Cardiac fibroblast (primary cell): ENCODE measurements around the gene DDX5.
A peak's percentile ranks its signal among the peaks of the same experiment; 100 is the strongest.

Experiments
- DNase-seq, 2 donors: peaks; one replicate each; pipeline versions ENCODE4 v3.0.0 to v3.0.0-alpha.2; 2010; ENCODE audit warnings: low read depth in 2 of 2
- H3K4me3 ChIP-seq, 2 donors: replicated peaks in 1 of 2; 1 replicate in 1 of 2; 2 replicates in 1 of 2; pipeline ENCODE4 v1.5.1; 2011; ENCODE audit warnings: low read depth in 2 of 2, low read length in 2 of 2, mild to moderate bottlenecking in 2 of 2, moderate library complexity in 1 of 2
- TF ChIP-seq, protein P1 (sequence below): IDR thresholded peaks from one replicate; pipeline ENCODE4 v1.5.1; 2011; ENCODE audit warnings: low read depth, mild to moderate bottlenecking, low read length, inconsistent platforms

The DDX5 gene

DNA sequence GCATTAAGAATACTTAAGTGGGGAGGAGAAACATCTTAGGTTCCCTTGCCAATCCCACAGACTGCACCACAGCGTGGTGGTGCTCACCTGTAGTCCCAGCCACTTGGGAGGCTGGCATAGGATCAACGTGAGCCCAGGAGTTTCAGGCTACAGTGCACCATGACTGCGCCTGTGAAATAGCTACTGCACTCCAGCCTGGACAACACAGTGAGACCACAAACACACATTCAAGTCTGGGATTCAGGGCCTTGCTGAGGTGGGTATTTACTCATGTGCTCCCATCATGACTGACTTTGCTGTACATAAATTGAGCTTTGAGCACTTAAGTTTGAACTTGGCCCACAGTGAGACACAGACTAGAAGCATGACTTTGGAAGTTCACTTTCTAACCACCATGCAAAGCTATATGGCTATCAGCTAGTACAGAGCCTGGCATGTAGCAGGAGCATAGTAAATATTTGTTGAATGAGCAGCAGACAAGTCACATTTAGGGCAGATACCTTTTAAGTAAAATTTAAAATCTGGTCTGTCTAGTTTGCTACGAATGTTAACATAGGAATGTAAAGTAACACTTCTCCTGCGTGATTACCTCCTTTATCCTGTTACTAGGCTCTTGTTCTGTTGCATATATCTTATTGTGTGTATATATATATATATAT is 34.2 kb upstream of the DDX5 start:
- H3K4me3 ChIP-seq: no peak overlapping the region
- TF ChIP-seq, protein P1, sequence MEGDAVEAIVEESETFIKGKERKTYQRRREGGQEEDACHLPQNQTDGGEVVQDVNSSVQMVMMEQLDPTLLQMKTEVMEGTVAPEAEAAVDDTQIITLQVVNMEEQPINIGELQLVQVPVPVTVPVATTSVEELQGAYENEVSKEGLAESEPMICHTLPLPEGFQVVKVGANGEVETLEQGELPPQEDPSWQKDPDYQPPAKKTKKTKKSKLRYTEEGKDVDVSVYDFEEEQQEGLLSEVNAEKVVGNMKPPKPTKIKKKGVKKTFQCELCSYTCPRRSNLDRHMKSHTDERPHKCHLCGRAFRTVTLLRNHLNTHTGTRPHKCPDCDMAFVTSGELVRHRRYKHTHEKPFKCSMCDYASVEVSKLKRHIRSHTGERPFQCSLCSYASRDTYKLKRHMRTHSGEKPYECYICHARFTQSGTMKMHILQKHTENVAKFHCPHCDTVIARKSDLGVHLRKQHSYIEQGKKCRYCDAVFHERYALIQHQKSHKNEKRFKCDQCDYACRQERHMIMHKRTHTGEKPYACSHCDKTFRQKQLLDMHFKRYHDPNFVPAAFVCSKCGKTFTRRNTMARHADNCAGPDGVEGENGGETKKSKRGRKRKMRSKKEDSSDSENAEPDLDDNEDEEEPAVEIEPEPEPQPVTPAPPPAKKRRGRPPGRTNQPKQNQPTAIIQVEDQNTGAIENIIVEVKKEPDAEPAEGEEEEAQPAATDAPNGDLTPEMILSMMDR: no peak
- DNase-seq: no peak

DNA sequence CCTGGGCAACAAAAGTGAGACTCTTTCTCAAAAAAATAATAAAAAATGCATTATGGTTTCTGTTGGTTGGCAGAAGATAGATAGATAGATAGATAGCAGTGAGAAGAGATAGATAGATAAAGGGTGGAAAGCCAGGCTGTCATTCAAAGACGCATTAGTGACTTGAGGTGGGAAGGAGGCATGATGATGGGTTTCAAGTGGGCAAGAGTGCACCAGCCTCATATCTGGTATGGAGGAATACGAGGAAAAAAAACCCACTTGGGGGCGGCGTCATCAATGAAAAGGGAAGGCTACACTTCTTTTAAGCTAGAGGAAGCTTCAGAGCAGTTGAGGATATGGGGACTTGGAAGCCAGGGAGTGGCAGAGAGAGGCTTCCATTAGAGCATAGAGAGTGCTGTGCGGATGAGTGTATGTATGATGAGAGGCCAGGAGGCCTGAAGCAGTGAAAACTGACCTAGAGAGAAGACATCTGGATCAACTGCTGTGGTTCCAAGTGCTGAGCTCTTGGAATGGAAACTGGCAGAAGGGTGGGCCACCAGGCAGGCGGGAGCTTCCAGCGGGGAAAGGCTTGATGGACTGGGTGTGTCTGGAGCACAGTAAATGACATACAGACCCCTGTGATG is 32.5 kb upstream of the DDX5 start:
- H3K4me3 ChIP-seq: no peak overlapping the region
- TF ChIP-seq, protein P1: no peak
- DNase-seq: no peak

DNA sequence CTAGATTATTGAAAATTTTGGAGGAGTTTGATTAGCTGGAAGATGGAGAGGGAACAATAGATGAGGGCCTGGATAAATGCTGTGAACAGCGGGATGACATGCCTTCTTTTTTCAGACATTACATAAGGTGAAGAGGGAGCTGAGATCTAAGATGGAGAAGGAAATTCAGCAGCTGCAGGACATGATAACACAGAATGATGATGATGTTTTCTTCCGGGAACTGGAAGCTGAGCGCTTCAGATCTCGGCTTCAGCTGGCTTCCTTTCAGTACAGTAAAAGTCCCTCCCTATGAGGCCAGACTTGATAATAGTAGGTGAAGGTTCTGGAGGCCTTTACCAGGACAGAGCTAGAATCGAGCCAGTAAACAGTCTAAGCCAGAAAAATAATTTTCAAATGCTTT is 31.4 kb upstream of the DDX5 start:
- DNase-seq: peak in 1 of 2 donors; percentile 16
- no peak overlapping the region for H3K4me3 ChIP-seq
- TF ChIP-seq, protein P1: no peak

DNA sequence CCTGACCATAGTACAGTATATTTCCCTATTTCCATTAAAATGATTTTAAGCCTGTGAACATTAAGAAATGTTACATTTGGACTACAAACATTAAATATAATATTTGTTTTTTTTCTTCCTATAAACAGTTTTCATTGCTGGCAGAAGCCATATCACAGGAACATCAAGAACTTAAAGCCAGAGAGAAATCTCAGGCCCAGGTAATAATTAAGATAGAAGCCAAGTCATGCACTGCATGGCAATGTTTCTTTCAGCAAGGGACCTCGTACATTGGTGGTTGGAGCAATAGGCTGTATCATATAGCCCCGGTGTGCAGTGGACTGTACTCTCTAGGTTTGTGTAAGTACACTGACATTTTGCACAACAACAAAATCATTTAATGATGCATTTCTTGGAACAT is 30.8 kb upstream of the DDX5 start:
- DNase-seq: no peak
- TF ChIP-seq, protein P1: no peak

DNA sequence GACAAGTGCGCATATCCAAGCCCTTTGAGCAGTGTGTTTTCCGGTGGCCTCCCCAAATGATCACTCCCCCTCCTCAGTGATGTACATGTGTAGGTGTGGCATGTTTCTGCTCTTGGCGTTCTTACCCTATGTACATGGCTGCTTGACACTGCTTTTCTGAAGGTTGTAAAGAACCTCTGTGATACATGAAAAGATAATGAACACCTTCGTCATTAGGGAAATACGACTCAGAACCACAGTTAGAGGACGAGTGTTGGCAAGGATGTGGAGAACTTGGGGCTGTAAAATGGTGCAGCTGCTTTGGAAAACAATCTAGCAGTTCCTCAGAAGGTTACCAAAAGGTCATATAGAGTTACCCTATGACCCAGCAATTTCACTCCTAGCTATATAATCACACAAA is 29.3 kb upstream of the DDX5 start:
- no peak overlapping the region for H3K4me3 ChIP-seq
- DNase-seq: no peak
- TF ChIP-seq, protein P1: no peak

More for the DNA sequence above, 30.8 kb upstream of the DDX5 start:
- no peak overlapping the region for H3K4me3 ChIP-seq

DNA sequence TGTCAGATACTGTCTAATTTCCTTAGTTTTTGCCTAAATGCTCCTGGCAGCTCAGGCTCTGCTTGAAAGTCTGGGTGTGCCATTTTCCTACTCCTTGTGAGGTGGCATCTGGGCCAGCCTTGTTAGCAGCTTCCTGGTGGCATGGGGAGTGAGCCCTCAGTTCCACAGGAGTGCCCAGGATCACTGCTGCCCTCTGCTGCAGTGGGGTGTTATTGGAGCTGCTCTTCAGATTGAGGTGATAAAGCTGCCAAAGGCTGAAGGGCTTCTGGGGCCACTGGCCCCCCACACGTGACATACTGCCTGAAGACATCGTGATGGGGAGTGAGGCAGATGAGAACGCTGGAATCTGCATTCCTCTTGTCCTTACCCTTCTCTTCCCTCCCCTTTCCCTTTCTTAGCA is 28.1 kb upstream of the DDX5 start:
- TF ChIP-seq, protein P1: peak; percentile 23
- no peak overlapping the region for H3K4me3 ChIP-seq
- DNase-seq: no peak

DNA sequence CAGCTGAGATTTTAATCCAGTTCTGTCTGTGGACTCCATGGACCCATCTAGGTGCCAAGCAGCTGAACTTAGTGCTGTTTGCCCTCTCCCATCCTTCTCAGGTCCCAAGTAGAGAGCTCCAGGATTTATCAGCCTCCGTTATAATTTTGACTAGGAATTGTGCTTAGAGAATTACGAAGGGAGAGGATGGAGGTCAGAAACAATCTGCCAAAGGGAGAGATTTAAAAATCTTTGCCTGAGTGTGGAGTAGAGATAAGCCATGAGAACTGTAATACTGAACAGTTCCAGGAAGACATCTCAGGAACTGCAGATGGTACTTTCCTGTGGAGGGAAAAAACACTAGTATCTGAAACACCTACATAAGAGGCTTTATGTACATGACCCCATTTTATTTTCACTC is 27.7 kb upstream of the DDX5 start:
- no peak overlapping the region for H3K4me3 ChIP-seq
- TF ChIP-seq, protein P1: no peak
- no peak for DNase-seq
